GM12865 (cell line): ENCODE results near the gene FBRSL1.

Experiments used
- DNase-seq: peaks from one replicate; pipeline ENCODE4 v3.0.0; 2010; ENCODE audit warnings: low read depth
- H3K4me3 ChIP-seq: 2 replicates; pipeline ENCODE4 v1.5.1; 2011; ENCODE audit warnings: mild to moderate bottlenecking, low read depth, low read length, control low read depth
- CTCF ChIP-seq: IDR thresholded peaks from 2 replicates; pipeline ENCODE4 v1.5.1; 2011; ENCODE audit warnings: low read length, control low read depth, low read depth, inconsistent platforms; ENCODE audit not compliant: insufficient read depth; ENCODE audit errors: missing control alignments

The FBRSL1 gene

GRCh38 chr12:132522592-132523380, 32.8 kb downstream of the FBRSL1 start:
- no peak overlapping the region for H3K4me3 ChIP-seq
- no peak for TF ChIP-seq CTCF
- no peak for DNase-seq

- TF ChIP-seq CTCF: peak; percentile 84
- no peak overlapping the region for H3K4me3 ChIP-seq
- DNase-seq: peak; percentile 71
Measured at GRCh38 chr12:132523576-132524331, 33.8 kb downstream of the FBRSL1 start.

GRCh38 chr12:132524405-132524804, 34.5 kb downstream of the FBRSL1 start:
- H3K4me3 ChIP-seq: no peak overlapping the region
- DNase-seq: peak; percentile 16
- no peak for TF ChIP-seq CTCF

- no peak for DNase-seq
- H3K4me3 ChIP-seq: no peak overlapping the region
- no peak for TF ChIP-seq CTCF
Measured at GRCh38 chr12:132525011-132525832, 35.3 kb downstream of the FBRSL1 start.

GRCh38 chr12:132525833-132526455, 36.0 kb downstream of the FBRSL1 start:
- TF ChIP-seq CTCF: no peak
- no peak for DNase-seq
- no peak overlapping the region for H3K4me3 ChIP-seq

GRCh38 chr12:132527186-132527882, 37.4 kb downstream of the FBRSL1 start:
- DNase-seq: no peak
- TF ChIP-seq CTCF: no peak

More at GRCh38 chr12:132527186-132527882, 37.4 kb downstream of the FBRSL1 start:
- no peak overlapping the region for H3K4me3 ChIP-seq
